Fibroblast of gingiva (primary cell): ENCODE data around the gene TSSK6.

Experiments
- DNase-seq: peaks from one replicate; pipeline ENCODE4 v3.0.0-alpha.2; 2011; ENCODE audit warnings: low read depth

Gene TSSK6

DNA sequence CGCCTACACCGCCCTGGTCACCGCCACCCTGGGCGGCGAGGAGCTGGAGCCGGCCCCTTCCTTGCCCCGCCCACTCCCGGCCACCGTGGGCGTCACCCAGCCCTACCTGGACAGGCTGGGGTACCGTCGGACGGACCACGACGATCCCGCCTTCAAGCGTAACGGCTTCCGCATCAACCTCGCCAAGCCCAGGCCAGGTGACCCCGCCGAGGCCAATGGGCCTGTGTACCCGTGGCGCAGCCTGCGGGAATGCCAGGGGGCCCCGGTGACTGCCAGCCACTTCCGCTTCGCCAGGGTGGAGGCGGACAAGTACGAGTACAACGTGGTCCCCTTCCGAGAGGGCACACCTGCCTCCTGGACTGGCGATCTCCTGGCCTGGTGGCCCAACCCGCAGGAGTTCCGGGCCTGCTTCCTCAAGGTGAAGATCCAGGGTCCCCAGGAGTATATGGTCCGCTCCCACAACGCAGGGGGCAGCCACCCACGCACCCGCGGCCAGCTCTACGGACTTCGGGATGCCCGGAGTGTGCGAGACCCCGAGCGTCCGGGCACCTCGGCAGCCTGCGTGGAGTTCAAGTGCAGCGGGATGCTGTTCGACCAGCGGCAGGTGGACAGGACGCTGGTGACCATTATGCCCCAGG, 29.7 kb upstream of the TSSK6 start:
- DNase-seq: no peak

- DNase-seq: no peak
Measured at GRCh38 chr19:19544257-19544953, 29.1 kb upstream of the TSSK6 start.

- no peak for DNase-seq
Measured at GRCh38 chr19:19543640-19544039, 28.3 kb upstream of the TSSK6 start.

DNA sequence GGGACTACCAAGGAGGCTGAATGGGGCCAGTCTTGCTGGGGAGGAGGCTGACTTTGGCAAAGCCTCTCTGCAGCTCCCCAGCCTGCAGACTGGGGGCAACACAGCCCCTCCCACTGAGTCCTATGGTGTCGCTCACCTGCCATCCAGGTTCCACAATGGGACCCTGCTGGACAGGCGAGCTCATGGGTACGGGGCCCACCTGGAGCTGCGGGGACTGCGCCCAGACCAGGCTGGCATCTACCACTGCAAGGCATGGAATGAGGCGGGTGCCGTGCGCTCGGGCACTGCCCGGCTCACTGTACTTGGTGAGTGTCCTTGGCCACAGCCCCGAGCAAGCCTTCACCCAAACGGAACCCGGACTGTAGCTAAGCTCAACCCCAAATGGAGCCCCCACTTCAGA, 27.8 kb upstream of the TSSK6 start:
- DNase-seq: no peak

GRCh38 chr19:19542507-19542906, 27.2 kb upstream of the TSSK6 start:
- no peak for DNase-seq

DNA sequence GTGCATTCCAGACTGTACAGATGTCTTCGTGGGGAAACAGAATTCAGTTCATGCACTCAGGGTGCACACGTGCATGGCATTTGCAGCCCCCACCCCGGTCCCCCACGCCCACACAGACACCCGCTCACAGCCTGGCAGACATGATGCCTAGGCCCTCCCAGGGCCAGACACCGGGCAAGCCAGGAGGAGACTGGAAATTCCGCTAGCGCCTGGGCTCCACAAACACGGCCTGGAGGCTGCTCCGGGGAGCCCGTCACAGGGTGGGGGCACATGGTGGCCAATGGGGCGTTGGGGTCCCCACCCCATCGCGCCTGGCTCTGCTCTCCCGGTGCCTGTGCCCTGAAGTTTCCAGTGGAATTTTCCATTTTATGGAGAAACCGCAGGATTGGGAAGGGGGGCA, 26.3 kb upstream of the TSSK6 start:
- DNase-seq: no peak

- no peak for DNase-seq
Measured at GRCh38 chr19:19540715-19541515, 25.6 kb upstream of the TSSK6 start.

DNA sequence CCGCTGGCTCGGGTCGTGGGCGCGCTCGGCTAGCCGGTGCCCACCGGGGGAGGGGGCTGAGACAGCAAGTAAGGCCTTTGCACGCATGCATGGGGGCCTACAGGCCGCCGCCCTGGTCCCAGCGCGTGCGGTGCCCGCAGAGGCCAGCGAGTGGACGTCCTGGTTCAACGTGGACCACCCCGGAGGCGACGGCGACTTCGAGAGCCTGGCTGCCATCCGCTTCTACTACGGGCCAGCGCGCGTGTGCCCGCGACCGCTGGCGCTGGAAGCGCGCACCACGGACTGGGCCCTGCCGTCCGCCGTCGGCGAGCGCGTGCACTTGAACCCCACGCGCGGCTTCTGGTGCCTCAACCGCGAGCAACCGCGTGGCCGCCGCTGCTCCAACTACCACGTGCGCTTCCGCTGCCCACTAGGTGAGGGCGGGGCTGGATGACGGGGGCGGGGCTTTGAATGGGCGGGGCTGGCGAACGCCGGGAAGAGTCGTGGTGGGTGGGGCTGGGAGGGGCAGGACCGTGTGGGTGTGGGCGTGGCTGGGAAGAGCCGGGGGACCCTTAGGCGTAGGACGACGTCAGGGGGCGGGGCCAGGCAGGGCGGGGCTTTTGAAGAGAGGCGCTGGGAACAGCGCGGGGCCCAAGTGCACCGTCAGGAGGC, 24.8 kb upstream of the TSSK6 start:
- DNase-seq: peak; percentile 48

DNA sequence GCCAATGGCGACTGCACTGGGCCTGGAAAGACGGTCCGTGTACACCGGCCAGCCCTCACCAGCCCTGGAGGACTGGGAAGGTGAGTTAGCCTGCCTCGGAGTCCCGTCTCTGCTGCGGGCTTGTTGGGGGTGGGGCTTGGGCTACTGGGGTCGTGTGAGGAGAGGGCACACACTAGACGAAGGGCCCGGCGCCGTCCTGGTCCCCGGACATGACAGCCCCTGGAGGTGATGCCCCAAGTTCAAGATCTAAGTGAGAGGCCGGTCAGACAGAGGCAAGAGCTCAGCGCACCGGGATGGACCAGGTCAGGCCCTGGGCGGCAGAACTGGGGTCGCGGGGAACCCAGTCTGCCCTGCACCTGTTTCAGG, 24.3 kb upstream of the TSSK6 start:
- no peak for DNase-seq

- no peak for DNase-seq
Measured at GRCh38 chr19:19538785-19539166, 23.4 kb upstream of the TSSK6 start.

DNA sequence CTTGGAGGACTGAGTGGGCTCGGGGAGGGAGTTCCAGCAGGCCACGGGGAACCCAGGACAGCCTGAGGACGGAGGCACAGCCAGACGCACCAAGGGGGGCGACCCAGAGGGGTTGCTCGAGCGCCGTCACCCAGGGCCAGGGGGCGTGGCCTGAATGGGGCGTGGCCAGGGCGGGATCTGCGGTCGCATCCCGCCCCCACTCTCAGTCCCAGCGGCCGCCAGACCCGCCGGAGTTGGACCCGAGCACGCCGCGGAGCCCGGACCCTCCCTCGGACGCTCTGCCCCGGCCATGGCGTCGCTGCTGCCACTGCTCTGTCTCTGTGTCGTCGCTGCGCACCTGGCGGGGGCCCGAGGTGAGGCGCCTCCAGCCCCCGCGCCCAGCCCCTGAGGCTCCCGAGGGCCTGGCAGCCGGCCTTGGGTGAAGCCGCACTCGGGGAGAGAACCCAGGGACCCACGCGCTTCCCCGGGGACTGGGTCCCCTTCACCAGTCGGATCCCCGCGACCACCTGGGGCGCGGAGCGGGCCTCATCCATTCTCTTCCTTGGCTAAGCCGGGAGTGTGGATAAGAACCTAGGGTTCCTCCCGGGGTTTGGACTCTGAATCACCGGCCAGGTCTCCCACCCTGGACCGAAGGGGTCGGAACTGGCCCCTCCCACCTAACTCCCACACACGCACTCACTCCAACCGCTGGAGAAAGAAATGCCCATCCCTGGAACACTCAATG, 22.9 kb upstream of the TSSK6 start, which contains the start of gene CILP2:
CILP2 (plus strand) TSS at position 205 of the 724 bp plus-strand sequence; CDS start at position 290, 85 bp downstream.
- no peak for DNase-seq

DNA sequence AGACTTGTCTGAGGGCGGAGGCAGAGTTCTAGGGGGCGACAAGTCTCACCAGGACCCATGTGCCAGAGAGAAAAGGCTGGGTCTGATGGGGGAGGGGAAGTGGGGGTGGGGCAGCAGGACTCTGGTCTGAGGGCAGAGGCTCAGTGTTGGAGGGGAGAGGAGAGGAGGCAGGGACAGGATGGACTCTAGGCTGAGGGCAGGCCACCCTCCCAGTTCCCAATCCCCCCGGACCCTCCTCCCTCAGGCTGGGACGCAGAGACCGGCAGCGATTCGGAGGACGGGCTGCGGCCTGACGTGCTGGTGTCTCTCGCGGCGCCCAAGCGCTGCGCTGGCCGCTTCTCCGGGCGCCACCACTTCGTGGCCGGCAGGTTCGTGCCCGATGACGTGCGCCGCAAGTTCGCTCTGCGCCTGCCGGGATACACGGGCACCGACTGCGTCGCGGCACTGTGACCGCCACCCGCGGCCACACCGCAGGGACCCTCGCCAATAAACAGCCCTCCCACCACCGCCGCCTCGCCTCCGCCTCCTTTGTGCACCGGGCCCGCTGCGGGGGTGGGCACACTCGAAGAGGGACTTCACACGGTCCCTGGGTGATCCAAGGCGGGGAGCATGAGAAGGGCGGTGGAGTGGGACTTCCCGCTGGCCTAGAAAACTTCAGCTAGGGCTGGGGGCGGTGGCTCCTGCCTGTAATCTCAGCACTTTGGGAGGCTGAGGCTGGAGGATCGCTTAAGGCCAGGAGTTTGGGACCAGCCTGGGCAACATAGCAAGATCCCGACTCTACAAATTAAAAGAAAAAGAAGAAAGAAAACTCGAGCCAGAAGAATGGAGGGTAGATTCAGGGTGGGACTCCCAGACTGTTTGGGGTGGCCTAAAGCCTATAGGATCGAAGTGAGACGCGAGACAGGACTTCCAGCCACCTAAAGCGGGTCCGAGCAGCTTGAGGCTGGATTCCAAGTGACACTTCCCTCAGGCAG, 22.0 kb upstream of the TSSK6 start:
- no peak for DNase-seq

GRCh38 chr19:19535311-19536191, 20.2 kb upstream of the TSSK6 start:
- DNase-seq: no peak

- no peak for DNase-seq
Measured at GRCh38 chr19:19534556-19535265, 19.4 kb upstream of the TSSK6 start.

DNA sequence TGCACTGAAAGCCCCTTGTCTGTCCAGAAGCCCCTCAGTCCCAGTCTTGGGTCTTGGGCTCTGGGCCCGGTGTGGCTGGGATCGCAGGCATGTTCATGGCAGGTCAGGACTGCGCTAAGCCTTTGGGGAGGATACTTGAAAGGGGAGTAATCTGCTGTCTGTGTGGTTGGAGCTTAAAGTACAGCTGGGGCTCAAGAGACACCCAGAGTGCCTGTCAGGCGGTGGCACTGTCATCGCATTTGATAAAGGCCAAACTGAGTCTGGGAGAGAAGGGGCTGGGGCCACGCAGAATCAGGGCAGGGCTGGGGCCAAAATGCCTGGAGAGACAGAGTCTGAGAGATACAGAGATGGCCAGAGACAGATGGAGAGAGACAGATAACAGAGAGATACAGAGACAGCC, 18.5 kb upstream of the TSSK6 start:
- no peak for DNase-seq

- no peak for DNase-seq
Measured at GRCh38 chr19:19532806-19533701, 17.7 kb upstream of the TSSK6 start.

DNA sequence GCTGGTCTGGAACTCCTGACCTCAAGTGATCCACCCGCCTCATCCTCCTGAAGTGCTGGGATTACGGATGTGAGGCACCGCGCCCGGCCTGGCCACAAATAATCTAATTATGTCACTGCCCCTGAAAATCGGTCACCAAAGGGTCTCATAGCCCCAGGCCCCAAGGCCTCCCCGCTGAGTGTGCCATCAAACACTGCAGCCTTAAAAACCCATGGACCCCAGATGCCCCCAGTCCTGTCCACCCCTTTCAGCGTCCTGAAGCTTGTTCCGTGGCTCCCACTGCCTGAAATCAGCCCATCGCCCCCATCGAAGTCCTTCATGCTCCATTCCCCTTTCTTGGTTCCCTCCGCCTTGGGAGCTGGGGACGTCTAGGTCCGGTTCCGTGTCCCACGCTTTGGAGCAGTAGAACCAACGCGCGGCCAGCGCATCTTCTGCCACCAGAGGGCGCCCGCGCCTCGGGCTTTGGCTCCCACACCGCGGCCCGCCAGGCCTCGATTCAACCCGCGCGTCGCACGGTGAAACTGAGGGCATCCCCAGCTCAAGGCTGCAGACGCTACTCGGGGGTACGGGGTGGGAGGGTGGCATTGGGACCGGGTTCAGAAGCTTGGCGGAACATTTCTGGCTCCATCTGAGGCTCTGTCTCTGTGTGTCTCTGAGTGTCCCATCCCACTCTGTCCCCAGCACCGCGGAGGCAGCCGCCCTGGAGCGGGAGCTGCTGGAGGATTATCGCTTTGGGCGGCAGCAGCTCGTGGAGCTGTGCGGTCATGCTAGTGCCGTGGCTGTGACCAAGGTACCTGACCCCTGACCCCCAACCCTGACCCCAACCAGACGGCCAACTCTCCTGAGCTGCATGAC, 16.8 kb upstream of the TSSK6 start:
- peak; percentile 45 for DNase-seq
